Gastroesophageal sphincter (tissue), 3 donors: ENCODE measurements around the gene CSRNP3.

Experiments
- EP300 ChIP-seq: sonication (generic); formaldehyde crosslinking; IDR thresholded peaks from one replicate; pipeline ENCODE4 v1.6.1; 2017; ENCODE audit warnings: antibody characterized with exemption, mild to moderate bottlenecking
- POLR2A ChIP-seq, 2 donors: fragments of 450-650 bp; IDR thresholded peaks; one replicate each; pipeline ENCODE4 v1.6.1; 2017; ENCODE audit warnings: antibody characterized with exemption in 2 of 2, mild to moderate bottlenecking in 2 of 2, moderate library complexity in 1 of 2
- TF ChIP-seq, protein P1 (sequence below), 4 experiments: fragments of 200-600 bp in 2 of 4; fragments of 450-650 bp in 2 of 4; sonication (generic) in 1 of 4; IDR thresholded peaks; one replicate each; pipeline ENCODE4 v1.5.1; 2017 to 2019; ENCODE audit warnings: antibody characterized with exemption in 4 of 4, mild to moderate bottlenecking in 2 of 4, moderate library complexity in 2 of 4

DNA sequence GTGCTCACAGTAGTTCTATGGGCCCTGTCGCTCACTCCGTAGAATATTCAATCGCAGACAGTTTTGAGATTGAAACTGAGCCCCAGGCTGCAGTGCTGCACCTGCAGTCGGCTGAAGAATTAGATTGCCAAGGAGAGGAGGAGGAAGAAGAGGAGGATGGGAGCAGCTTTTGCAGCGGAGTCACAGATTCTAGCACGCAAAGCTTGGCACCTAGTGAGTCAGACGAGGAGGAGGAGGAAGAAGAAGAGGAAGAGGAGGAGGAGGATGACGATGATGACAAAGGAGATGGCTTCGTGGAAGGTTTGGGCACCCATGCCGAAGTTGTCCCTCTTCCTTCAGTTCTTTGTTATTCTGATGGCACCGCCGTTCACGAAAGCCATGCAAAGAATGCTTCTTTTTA lies 209.4 kb downstream of the CSRNP3 start:
- TF ChIP-seq, protein P1, sequence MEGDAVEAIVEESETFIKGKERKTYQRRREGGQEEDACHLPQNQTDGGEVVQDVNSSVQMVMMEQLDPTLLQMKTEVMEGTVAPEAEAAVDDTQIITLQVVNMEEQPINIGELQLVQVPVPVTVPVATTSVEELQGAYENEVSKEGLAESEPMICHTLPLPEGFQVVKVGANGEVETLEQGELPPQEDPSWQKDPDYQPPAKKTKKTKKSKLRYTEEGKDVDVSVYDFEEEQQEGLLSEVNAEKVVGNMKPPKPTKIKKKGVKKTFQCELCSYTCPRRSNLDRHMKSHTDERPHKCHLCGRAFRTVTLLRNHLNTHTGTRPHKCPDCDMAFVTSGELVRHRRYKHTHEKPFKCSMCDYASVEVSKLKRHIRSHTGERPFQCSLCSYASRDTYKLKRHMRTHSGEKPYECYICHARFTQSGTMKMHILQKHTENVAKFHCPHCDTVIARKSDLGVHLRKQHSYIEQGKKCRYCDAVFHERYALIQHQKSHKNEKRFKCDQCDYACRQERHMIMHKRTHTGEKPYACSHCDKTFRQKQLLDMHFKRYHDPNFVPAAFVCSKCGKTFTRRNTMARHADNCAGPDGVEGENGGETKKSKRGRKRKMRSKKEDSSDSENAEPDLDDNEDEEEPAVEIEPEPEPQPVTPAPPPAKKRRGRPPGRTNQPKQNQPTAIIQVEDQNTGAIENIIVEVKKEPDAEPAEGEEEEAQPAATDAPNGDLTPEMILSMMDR (IDR thresholded peaks at IDR 0.05): no peak
- TF ChIP-seq POLR2A (IDR thresholded peaks at IDR 0.05) (no peak), EP300 (no peak)
